ENCODE results near the gene PLP2. TPM values are rescaled to one million over a fixed set of nuclear protein-coding genes. Genes with fewer than 3 reads are reported as not detected.
A peak's percentile ranks its signal among the peaks of the same experiment; 100 is the strongest.

PLP2 gene
- total and polyA plus RNA-seq, 2 of the 4 experiments (the other 2 are of a cell fraction): 22.6 to 156 TPM

GRCh38 chrX:49192722-49193328 is 21.1 kb downstream of the PLP2 start:
- Histone ChIP-seq H3K27ac (ENCODE audit: insufficient read depth, low read length) (no peak overlapping the region), H2AFZ (replicated peaks; ENCODE audit: low read length, poor library complexity) (no peak overlapping the region), H3K27me3 (ENCODE audit: control insufficient read depth, insufficient read depth, low read length) (peaks cover 2% of the 10 kb centered on the region; the same call in 1 of the 2 replicates), H3K9ac (ENCODE audit: low read depth, low read length) (no peak overlapping the region), H3K4me1 (ENCODE audit: control insufficient read depth, insufficient read depth, low read length) (no peaks in the 10 kb centered on the region), H3K4me2 (ENCODE audit: low read depth, low read length) (no peak overlapping the region), H3K4me3 (ENCODE audit: insufficient read depth, low read depth, low read length) (no peak overlapping the region), H3K9me1 (ENCODE audit: insufficient read depth, low read length) (no peaks in the 10 kb centered on the region), H4K8ac (ENCODE audit: low read depth in 2 of 2, low read length in 2 of 2) (no peak overlapping the region), H4K5ac (ENCODE audit: low read depth, low read length) (no peak overlapping the region), H3K23ac (ENCODE audit: low read depth, low read length) (no peak overlapping the region), H3K4ac (ENCODE audit: low read depth, low read length) (no peak overlapping the region), H3K79me1 (ENCODE audit: low read depth in 1 of 2, low read length in 2 of 2) (no peaks in the 10 kb centered on the region; a peak in 1 of 4 replicates), H3K36me3 (ENCODE audit: control insufficient read depth, insufficient read depth, low read length) (no peaks in the 10 kb centered on the region), H2AK5ac (ENCODE audit: low read depth, low read length) (no peak overlapping the region), H4K20me1 (ENCODE audit: insufficient read depth, low read length) (no peaks in the 10 kb centered on the region), H2BK5ac (ENCODE audit: low read depth, low read length, poor library complexity, severe bottlenecking) (no peak overlapping the region), H3K56ac (ENCODE audit: extremely low read depth, insufficient read depth, low read length) (no peak overlapping the region), H3K9me3 (ENCODE audit: control insufficient read depth, insufficient read depth, low read length) (no peaks in the 10 kb centered on the region), H4K91ac (ENCODE audit: insufficient read depth, low read depth, low read length) (no peak overlapping the region), H2AK9ac (replicated peaks; ENCODE audit: low read depth, low read length, poor library complexity) (no peak overlapping the region), H3K14ac (replicated peaks; ENCODE audit: low read depth, low read length) (no peak overlapping the region), H3K18ac (ENCODE audit: low read depth, low read length) (no peak overlapping the region), H2BK15ac (ENCODE audit: low read depth, low read length) (no peak overlapping the region), H2BK120ac (ENCODE audit: low read depth, low read length) (no peak overlapping the region), H2BK20ac (ENCODE audit: low read depth, low read length) (no peak overlapping the region)
- intact Hi-C loops (cut with micrococcal nuclease): loop anchor here (2.0 to 5.0 kb wide), 2 partner anchors 76 to 559 kb away; partner anchors contain the start of gene PPP1R3F
- dilution Hi-C loops (cut with HindIII; ENCODE audit: low sequenced_read_pairs, unreplicated experiment): no loop called here
- POLR2A ChIA-PET (ENCODE audit: unreplicated experiment): no interaction called here
- in situ Hi-C loops (cut with MboI; ENCODE audit: low sequenced_read_pairs): no loop called here
- no TSS peak for BruUV-seq (replicated peaks)
- whole genome bisulfite sequencing, 2 experiments (ENCODE audit: extremely low coverage in 2 of 2, insufficient read length in 1 of 2): 78% methylated on average over 6 of the region's 10 CpGs; no CpG with 5 or more reads in 1 of the 2 experiments
- CTCF ChIA-PET: interaction anchor here (1.2 kb wide), 1 partner anchor 10 kb away, joined by 3 read pairs; no protein-coding TSS in a partner anchor
- DNase-seq (peak; percentile 25), ATAC-seq (ENCODE audit: low read depth) (no peak)
- TF ChIP-seq MAZ (IDR thresholded peaks at IDR 0.05; ENCODE audit: borderline replicate concordance, low read depth, low read length) (no peak), CTCF (conservative IDR thresholded peaks at IDR 0.05; ENCODE audit: low read depth, low read length) (peak; percentile 41), CEBPB (IDR thresholded peaks at IDR 0.05; ENCODE audit: low read depth, low read length) (no peak), FOS (IDR thresholded peaks at IDR 0.05; ENCODE audit: low read depth, low read length) (no peak), MXI1 (IDR thresholded peaks at IDR 0.05; ENCODE audit: borderline replicate concordance, low read depth, low read length) (no peak), RAD21 (IDR thresholded peaks at IDR 0.05; ENCODE audit: low read length) (peak; percentile 31; the same call in 1 of the 2 replicates), USF2 (IDR thresholded peaks at IDR 0.05; ENCODE audit: low read depth, low read length) (no peak)

Data from IMR-90 (cell line).